ENCODE results near the gene IPO13.

The IPO13 gene

DNA sequence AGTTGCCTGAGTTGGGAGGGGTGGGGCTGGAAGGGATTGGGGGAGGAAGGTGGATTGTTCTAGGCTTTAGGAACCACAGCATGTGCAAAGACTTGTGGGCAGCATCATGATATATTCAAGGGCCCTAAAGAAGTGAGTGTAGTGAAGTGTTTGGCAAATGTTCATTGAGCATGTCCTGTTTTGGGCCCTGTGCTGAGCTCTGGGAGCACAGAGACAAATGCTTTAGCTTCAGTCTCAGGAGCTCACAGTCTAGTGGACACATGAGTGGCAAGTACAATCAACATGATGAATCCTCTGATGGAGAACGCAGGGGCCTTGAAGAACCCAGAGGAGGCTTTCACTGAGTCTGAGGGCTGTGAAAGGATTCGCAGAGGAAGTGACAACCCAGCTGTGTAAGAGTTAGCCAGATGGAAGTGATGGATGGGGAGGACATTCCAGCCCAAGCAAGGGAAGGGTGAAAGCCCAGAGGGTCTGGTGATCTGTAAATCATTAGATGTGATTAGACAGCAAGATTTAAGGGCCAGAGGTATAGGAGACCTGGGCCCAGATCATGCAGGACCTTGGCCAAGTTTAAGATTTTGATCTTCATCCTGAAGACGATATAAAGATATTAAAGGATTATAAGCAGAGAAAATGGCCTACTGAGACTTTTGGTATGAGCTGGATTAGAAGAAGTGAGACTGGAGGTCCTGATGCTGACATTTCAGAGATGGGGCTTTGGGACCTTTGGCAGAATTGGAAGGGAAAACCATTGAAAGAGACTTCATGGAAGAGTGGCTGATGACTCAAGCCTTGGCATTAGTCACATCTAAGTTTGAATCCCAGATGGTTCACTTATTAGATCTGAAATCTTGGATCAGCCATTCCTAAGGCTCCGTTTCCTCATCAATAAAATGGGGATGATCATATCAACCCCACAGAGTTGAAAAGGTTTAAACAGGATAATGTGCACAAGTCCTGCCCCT, 4.6 kb downstream of the IPO13 start:
- no peak for DNase-seq

DNA sequence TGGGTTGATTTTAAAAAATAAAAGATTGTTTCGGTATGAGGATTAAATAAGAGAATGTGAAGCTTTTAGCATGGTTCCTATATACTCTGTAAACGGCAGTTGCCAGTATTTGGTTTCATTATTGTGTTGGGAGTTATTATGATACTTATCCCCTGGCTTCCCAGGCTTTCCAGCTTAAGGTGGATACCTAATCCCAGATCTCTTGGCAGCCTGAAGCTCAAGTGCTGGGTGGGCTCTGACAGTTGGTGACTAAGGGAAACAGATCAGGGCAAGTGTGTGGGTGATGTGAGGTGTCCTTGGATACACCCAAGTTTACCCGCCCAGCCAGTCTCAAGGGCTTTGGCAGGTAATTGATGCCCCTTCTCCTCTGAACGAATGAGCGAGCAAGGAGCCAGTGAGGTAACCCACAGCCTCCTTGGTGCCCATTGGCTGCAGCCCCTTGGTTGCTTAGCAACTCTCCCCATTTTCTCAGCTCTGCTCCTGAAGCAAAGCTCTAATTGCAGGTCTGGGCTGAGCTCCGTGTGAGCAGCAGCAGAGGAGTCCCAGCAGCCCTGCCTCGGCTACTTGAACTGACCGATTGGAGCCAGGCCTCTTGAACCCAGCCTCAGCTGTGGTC, 6.1 kb downstream of the IPO13 start:
- DNase-seq: no peak

DNA sequence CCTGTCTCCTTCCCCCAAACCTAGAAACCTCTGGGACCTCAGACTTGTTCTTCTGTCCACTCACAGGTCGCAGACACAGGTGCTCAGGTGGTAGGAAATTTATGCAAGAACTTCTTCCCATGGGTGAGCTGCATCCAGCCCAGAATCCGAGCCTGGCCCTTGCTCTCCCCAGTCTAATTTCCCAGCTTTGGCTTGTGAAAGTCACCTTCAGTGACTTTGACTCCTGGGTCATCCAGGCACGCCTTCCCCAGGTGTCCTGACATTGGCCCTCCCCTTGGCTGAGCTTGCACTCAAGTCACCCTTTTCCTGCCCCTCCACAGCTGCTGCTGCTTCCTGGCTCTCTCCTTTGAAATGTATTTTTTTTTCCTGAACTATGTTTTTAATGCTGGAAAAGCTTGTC, 6.6 kb downstream of the IPO13 start:
- no peak for DNase-seq

DNA sequence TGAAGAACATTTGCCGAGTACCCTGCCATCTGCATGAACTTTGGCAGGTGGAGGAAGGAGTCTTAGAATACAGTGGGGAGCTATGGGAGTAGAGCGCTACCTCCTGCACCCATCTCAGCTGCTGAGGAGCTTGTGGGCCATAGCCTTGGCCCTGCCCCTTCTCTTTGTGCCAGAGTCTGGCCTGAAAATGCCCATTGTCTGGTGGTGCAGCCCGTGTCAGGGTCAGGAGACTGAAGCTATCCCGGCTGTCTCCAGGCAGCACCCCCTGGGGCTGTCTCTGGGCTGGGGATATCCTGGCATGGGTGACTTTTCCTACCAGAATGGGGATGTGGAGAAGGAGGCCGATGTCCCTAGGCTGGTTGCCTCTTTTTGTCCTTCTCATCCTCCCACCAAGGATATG, 7.3 kb downstream of the IPO13 start:
- DNase-seq: no peak

DNA sequence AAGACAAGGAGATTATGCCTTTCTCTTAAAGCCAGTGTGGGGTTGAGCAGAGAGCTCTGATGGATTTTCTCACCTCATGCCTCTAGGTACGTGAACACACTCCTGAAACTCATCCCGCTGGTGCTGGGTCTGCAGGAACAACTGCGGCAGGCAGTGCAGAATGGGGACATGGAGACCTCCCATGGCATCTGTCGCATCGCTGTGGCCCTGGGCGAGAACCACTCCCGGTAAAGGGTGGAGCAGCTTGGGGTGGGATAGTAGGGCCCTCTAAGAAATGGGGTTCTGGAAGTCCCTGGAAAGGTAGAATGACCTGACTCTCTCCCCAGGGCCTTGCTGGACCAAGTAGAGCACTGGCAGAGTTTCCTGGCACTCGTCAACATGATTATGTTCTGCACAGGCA, 9.5 kb downstream of the IPO13 start:
- no peak for DNase-seq

DNA sequence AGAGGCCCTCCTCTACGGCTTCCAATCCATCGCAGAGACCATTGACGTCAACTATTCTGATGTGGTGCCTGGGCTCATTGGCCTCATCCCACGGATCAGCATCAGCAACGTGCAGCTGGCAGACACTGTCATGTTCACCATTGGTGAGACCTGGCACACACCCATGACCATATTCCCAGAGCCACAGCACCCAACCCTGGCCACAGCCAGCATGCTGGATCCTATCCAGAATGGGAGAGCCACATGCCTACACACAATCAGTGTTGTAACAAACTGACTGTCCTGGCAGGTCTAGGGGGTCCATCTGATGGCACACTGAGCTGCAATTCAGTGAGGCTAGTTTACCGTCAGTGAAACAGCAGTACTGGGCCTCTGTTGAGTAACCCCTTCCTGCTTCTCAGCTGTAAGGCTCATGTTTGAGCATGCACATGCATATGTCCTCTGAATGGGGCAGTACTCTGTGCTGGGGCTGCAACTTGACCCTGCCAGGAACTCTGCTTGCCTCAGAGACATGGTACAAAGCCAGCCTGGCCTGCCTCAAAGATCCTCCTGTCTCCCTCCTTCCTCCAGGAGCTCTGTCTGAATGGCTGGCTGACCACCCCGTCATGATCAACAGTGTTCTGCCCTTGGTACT, 10.8 kb downstream of the IPO13 start:
- no peak for DNase-seq

DNA sequence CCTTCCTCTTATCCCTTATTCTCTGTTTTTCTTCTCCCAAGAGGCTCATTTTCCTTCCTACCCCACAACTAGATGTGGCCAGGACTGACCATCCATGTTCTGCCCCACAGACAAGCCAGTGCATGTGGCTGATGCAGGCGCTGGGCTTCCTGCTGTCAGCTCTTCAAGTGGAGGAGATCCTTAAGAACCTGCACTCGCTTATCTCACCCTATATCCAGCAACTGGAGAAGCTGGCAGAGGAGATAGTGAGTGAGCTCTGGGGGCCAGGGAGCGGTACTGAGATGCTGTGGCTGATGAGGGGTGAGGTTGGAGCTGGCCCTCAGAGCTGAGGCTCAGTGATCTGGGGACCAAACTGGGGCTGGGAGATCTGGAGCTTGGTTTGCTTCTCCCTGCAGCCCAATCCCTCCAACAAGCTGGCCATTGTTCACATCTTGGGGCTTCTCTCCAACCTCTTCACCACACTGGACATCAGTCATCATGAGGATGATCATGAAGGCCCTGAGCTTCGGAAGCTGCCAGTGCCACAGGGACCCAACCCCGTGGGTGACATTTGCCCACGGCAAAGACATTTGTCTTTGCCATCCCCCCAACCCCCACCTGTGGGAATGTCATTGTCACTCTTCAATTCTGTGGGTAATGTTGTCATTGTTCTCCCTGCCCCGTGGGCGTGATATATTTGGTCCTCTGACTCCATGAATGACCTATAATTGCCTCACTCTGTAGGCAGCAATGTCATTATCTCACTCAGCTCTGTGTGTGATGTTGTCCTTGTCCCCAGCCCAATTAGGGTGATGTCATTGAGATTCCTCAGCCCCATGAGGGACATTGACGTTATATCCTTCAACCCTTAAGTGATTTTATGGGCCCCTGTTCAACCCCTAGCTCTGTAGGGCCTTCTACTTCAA, 11.9 kb downstream of the IPO13 start:
- no peak for DNase-seq

DNA sequence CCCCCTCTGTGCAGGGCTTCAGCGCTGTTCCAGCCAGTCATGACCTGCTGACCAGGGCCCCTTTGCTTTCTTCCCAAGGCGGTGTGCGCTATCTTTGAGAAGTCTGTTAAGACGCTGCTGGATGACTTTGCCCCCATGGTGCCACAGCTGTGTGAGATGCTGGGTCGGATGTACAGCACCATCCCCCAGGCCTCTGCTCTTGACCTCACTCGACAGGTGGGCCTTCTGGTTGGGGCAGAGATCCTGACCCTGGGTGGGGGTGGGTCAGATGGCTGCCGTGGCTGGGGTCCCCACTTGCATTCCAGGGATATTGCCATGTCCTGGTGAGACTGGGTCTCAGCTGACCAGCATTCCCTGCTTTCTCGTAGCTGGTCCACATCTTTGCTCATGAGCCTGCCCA, 14.0 kb downstream of the IPO13 start:
- DNase-seq: no peak

DNA sequence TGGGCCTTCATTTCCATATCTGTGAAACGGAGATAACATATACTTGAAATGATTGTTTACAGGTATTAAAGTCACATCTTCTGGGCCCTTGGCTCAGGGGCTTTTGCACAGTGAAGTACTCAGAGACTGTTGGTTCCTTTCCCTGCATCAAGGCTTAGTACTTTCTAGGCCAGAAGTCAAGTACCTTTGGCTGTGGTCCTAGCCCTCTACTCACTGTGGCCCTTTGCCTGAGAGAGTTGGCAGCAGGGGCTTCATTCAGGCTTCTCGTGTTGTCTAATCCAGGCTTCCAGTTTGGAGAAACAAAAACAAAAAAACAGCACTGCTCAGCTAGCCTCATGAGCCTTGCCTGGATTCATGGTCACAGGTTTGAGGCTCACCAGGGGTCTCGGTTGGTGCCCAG, 14.9 kb downstream of the IPO13 start:
- no peak for DNase-seq

DNA sequence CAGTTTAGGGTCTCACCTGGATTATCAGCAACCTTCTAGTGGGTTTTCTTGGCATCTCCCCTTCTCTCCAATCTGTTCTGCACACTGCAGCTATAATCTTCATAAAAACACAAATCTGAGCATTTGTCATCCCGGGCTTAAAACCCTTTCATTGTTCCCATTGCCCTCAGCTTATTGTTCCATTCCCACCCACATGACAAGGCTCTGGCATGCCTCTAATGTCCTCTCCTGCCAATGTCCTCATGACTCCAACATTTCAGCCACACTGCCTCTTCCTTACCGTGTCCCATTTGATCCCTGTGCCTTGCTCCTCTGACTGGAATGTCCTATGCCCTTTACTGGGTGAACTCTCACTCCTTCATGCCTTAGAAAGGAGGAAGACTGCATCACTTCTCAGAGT, 15.6 kb downstream of the IPO13 start:
- DNase-seq: no peak

DNA sequence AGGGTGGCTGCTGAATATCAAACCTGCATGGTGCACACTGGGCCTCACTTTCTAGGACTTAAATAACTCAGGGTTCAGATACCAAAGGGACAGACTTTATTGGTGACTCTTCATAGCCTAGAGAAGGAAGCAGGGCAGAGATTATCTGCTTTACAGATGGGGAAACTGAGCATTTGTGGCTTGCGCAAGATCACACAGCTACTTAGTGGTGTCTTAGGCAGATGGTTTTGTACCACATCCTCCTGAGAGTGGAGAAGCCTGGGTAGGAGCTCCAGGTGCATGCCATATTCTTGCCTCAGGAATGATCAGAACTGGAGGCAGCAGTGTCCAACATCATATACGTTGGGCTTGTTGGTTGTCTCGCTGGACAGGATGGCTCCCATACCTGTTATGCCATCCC, 16.3 kb downstream of the IPO13 start:
- no peak for DNase-seq

DNA sequence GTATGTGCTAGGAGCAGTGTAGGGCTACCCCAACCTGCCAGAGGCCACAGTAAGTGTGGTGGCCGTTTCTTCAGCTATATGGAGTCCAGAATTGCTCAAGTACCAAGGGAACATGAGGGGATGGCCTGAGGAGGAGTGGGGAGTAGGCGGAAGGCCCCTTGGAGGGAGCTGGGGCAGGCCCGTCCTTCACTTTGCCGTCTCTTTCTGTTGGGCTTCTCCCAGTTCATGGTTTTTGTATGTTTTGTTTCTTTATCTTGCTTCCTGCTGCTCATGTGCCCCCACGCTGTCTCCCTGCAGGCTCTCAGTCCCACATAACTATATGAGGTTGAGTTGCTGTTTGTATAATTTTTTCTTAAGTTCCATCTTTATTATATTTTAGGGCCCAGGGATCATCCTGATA, 17.1 kb downstream of the IPO13 start:
- no peak for DNase-seq

DNA sequence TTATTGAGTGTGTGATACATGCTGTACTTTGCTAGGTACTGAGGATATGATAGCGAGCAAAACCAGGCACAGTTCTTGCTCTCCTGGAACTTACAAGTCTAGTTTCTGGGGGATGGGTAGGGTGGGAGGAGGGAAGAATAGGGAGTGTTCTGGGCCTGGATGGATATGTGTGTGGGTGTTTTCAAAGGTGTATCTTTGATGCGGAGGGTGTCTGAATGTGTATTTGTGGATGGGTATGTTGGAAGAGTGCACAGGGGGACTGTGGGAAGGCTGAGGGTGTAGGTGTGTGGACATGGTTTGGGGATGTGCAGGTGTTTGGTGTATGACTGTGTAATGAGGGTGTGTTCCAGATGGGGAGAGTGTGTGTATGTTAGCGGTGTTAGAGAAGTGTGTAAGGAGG, 18.6 kb downstream of the IPO13 start:
- no peak for DNase-seq

DNA sequence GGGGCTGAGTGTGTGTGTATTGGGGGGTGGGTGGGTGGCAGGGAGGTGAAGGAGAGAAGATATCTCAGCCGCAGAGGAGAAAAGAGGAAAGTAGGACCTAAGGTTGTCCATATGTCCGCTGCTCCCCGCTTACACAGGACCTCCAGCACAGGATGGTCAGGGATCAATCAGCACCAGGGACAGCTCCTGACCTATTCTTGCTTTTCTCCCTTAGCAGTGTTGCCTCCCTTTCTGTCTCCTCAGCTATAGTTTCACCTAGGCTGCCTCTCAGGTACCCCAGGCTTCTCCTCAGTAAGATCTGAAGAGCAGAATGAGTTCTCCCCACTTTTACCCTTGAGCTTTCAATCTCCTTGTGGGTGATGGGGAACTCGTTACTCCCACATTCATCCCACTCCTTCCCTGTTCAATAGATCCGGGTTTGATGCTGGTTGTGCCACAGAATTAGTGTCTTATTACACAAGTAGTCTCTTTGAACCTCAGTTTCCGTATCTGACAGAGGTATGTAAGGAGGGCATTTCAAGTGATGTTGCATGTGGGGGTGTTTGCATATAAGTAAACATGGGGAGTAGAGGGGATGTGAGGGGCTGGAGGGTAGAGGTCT, 21.7 kb downstream of the IPO13 start:
- DNase-seq: peak; percentile 31

DNA sequence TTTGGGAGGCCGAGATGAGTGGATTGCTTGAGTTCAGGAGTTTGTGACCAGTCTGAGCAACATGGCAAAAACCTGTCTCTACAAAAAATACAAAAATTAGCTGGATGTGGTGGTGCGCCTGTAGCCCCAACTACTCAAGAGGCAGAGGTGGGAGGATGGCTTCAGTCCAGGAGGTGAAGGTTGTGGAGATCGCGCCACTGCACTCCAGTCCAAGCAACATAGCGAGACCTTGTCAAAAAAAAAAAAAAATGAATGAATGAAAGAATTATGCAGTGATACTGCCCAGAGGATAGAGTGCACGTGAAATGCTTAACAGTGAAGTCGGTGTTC, 22.6 kb downstream of the IPO13 start:
- no peak for DNase-seq

DNA sequence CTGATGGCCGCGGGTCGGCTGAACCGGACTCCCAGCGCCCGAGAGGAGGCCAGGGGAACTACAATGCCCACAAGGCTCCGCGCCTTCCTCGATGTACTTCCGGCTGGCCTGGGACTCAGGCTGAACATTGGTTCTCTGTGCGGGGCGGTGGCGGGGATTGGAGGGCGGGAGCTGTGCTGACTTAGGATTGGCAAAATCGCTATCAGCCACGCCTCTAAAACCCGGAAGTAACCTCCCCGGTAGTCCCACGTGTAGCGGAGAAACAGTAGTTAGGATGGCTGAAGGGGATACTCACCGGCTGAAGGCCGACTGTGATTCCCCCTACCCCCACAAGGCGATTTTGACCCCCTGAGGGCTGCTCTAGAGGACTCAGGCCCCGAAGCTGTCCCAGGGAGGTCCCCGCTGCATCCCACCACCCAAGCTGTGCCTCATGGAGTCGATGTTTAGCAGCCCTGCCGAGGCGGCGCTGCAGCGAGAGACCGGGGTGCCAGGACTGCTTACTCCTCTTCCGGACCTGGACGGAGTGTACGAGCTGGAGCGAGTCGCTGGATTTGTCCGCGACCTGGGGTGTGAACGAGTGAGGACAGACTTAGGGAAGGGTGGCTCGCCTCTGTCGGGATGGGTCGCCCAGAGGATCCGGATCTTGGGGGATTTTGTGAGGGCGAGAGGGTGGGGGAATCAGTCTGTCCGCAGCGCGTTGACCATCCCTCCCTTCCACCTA, 23.2 kb downstream of the IPO13 start, which contains the start of gene DPH2:
TSS of gene DPH2 (plus strand) at position 265 of the 721 bp plus-strand sequence. CDS start at position 431, 166 bp downstream.
- DNase-seq: peak; percentile 97

DNA sequence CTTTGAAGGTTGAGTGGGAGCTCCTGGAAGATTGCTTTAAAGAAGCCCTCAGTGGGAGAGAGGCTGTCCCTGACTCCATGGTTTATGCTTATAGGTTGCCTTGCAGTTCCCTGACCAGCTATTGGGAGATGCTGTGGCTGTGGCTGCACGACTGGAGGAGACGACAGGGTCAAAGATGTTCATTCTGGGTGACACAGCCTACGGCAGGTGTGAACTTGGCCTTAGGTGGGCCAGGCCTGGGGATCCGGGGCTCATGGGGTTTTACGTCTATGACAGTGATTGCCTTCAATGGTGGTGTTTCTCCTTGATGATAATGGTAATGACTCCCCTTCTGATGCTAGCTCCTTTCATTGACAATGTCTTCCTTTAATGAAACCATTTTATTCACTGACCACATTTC, 23.8 kb downstream of the IPO13 start:
- no peak for DNase-seq

DNA sequence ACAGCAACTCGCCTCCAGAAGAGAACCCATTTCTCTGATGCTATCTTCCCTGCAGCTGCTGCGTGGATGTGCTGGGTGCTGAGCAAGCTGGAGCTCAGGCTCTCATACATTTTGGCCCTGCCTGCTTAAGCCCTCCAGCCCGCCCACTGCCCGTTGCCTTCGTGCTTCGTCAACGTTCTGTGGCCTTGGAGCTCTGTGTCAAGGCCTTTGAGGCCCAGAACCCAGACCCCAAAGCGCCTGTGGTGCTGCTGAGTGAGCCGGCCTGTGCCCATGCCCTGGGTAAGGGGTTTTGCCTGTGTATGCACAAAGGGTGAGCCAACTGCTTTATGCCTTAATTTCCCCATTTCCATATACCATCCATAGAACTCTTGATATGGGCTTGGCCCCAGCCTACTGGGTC, 24.2 kb downstream of the IPO13 start:
- DNase-seq: no peak

DNA sequence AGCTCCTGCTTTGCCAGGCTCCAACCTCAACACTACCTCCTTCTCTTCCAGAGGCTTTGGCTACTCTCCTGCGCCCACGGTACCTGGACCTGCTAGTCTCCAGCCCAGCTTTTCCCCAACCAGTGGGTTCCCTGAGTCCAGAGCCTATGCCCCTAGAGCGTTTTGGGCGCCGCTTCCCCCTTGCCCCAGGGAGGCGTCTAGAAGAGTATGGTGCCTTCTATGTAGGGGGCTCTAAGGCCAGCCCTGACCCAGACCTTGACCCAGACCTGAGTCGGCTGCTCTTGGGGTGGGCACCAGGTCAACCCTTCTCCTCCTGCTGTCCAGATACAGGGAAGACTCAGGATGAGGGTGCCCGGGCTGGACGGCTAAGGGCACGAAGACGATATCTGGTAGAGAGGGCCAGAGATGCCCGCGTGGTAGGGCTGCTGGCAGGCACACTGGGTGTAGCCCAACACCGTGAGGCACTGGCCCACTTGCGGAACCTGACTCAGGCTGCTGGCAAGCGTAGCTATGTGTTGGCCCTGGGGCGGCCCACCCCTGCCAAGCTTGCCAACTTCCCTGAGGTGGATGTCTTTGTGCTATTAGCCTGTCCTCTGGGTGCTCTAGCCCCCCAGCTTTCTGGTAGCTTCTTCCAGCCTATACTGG, 24.7 kb downstream of the IPO13 start:
- DNase-seq: no peak

DNA sequence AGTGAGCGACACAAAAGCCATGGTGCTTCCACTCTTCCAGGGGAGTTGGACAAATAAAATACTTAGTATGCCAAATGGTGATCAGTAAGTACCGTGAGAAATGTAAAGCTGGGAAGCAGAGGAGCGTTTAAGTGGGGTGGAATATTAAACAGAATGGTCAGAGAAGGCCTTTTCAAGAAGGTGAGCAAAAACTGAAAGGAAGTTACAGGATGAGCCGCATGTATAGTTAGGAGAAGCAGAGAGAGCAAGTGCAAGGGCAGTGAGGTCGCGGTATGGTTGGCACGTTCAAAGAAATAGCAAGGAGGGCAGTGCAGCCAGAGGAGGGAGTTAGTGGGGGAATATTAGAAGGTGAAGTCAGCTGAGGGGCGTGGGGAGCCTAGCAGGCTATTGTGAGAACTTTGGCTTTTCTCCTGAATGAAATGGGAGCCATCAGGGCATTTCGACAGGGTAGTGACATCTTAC, 27.3 kb downstream of the IPO13 start:
- no peak for DNase-seq

Data from CD4-positive, alpha-beta T cell treated with Interleukin-6 for 4 hours (primary cell).